H1 (cell line): Measurements from ENCODE around the gene RCAN2. TPM values are rescaled to one million over a fixed set of nuclear protein-coding genes. Genes with fewer than 3 reads are reported as not detected.

Experiments used
- CTCF ChIA-PET: fragments of 300-600 bp; sonication (Branson Sonifier 250); formaldehyde crosslinking; loops from one replicate; lab custom pipeline; 2021; ENCODE audit not compliant: partially characterized antibody; lab: Charles Lee
- POLR2A ChIA-PET: fragments of 300-600 bp; sonication (Branson Sonifier 250); formaldehyde crosslinking; loops from one replicate; lab custom pipeline; 2021; ENCODE audit warnings: inconsistent platforms; ENCODE audit not compliant: partially characterized antibody; lab: Charles Lee
- DNase-seq, 2 experiments: peaks; one replicate each; pipeline versions ENCODE4 v3.0.0 to v3.0.0-alpha.2; 2010 to 2022; ENCODE audit warnings: low spot score in 2 of 2, low read depth in 1 of 2, mixed read lengths in 1 of 2
- FAIRE-seq: peaks from 2 replicates; lab custom pipeline; 2011; peaks lifted over from hg19 to GRCh38; lab: Jason Lieb, UNC
- H2AFZ ChIP-seq: 2 replicates; pipeline ENCODE4 v1.8.1; 2012; ENCODE audit warnings: low read length, inconsistent platforms
- H2AK5ac ChIP-seq: 2 replicates; pipeline ENCODE4 v1.6.1; 2013; ENCODE audit warnings: low read depth, low read length
- H2BK120ac ChIP-seq: replicated peaks from 2 replicates; pipeline ENCODE3; 2013; ENCODE audit warnings: low read depth, low read length, inconsistent platforms
- H2BK12ac ChIP-seq: 2 replicates; pipeline ENCODE4 v1.6.1; 2013; ENCODE audit warnings: low read depth, low read length
- H2BK15ac ChIP-seq: 2 replicates; pipeline ENCODE4 v1.6.1; 2013; ENCODE audit warnings: low read length
- H2BK20ac ChIP-seq: 2 replicates; pipeline ENCODE4 v1.6.1; 2013; ENCODE audit warnings: low read length
- H2BK5ac ChIP-seq: 2 replicates; pipeline ENCODE4 v1.6.1; 2013; ENCODE audit warnings: low read depth, low read length
- H3K14ac ChIP-seq: 2 replicates; pipeline ENCODE4 v1.6.1; 2013; ENCODE audit warnings: inconsistent platforms; ENCODE audit not compliant: insufficient read length
- H3K18ac ChIP-seq: 2 replicates; pipeline ENCODE4 v1.6.1; 2013; ENCODE audit warnings: low read length; ENCODE audit errors: extremely low read depth
- H3K23ac ChIP-seq: 2 replicates; pipeline ENCODE4 v1.6.1; 2013; ENCODE audit warnings: inconsistent platforms; ENCODE audit not compliant: insufficient read length
- H3K23me2 ChIP-seq: 2 replicates; pipeline ENCODE4 v1.6.1; 2013; ENCODE audit warnings: low read depth, low read length
- H3K27ac ChIP-seq: 2 replicates; pipeline ENCODE4 v1.6.1; 2011; ENCODE audit warnings: low read depth, low read length, inconsistent platforms
- H3K27me3 ChIP-seq, 4 experiments: replicated peaks in 1 of 4; 1 replicate in 1 of 4; 2 replicates in 3 of 4; pipeline versions ENCODE4 v1.6.1 to v1.8.1; 2011 to 2013; ENCODE audit warnings: low read length in 3 of 4, mild to moderate bottlenecking in 3 of 4, inconsistent platforms in 2 of 4, mixed read lengths in 2 of 4, moderate library complexity in 1 of 4; ENCODE audit not compliant: control insufficient read depth in 3 of 4, insufficient read depth in 3 of 4; ENCODE audit errors: extremely low read depth in 1 of 4
- H3K36me3 ChIP-seq, 4 experiments: 2 replicates each; pipeline versions ENCODE4 v1.6.1 to v1.8.1; 2011 to 2013; ENCODE audit warnings: mild to moderate bottlenecking in 4 of 4, low read length in 3 of 4, moderate library complexity in 2 of 4, control low read depth in 1 of 4, inconsistent platforms in 1 of 4; ENCODE audit not compliant: insufficient read depth in 4 of 4, control insufficient read depth in 2 of 4
- H3K4ac ChIP-seq: replicated peaks from 2 replicates; pipeline ENCODE3; 2013; ENCODE audit warnings: low read length, low read depth, mixed read lengths, inconsistent platforms; ENCODE audit not compliant: insufficient read length
- H3K4me1 ChIP-seq, 4 experiments: replicated peaks in 1 of 4; 1 replicate in 1 of 4; 2 replicates in 3 of 4; pipeline versions ENCODE4 v1.6.1 to v1.8.1; 2011 to 2013; ENCODE audit warnings: low read length in 3 of 4, inconsistent platforms in 2 of 4, mixed read lengths in 1 of 4; ENCODE audit not compliant: insufficient read depth in 4 of 4, control insufficient read depth in 3 of 4
- H3K4me2 ChIP-seq, 2 experiments: 2 replicates each; pipeline versions ENCODE4 v1.6.1 to v1.8.1; 2011 to 2013; ENCODE audit warnings: low read depth in 2 of 2, low read length in 2 of 2, control low read depth in 1 of 2, inconsistent platforms in 1 of 2, mild to moderate bottlenecking in 1 of 2; ENCODE audit not compliant: insufficient read depth in 1 of 2
- H3K4me3 ChIP-seq, 4 experiments: fragments of 200-600, 300-600 bp in 1 of 4; sonication (generic), shearing (Covaris generic), sonication (Bioruptor Twin) in 1 of 4; 2 replicates each; pipeline versions ENCODE4 v1.5.1 to v1.8.1; 2011 to 2016; ENCODE audit warnings: low read length in 4 of 4, low read depth in 3 of 4, control low read depth in 2 of 4, inconsistent platforms in 2 of 4, mild to moderate bottlenecking in 2 of 4, mixed read lengths in 1 of 4, moderate library complexity in 1 of 4; ENCODE audit not compliant: insufficient read depth in 2 of 4; ENCODE audit errors: extremely low read depth in 1 of 4
- H3K56ac ChIP-seq: replicated peaks from 2 replicates; pipeline ENCODE3; 2013; ENCODE audit warnings: low read depth, mild to moderate bottlenecking, mixed read lengths, low read length, inconsistent platforms; ENCODE audit not compliant: insufficient read length
- H3K79me1 ChIP-seq: 2 replicates; pipeline ENCODE4 v1.6.1; 2013; ENCODE audit warnings: low read depth, low read length, control low read depth
- H3K79me2 ChIP-seq, 2 experiments: 2 replicates each; pipeline versions ENCODE4 v1.6.1 to v1.8.1; 2012 to 2013; ENCODE audit warnings: low read length in 2 of 2, mild to moderate bottlenecking in 2 of 2, inconsistent platforms in 1 of 2; ENCODE audit not compliant: insufficient read depth in 2 of 2, control insufficient read depth in 1 of 2
- H3K9ac ChIP-seq, 4 experiments: replicated peaks in 1 of 4; 1 replicate in 1 of 4; 2 replicates in 3 of 4; pipeline versions ENCODE4 v1.6.1 to v1.8.1; 2011 to 2013; ENCODE audit warnings: low read depth in 3 of 4, low read length in 3 of 4, control low read depth in 2 of 4, mild to moderate bottlenecking in 2 of 4, moderate library complexity in 2 of 4, inconsistent platforms in 1 of 4; ENCODE audit errors: extremely low read depth in 1 of 4
- H3K9me3 ChIP-seq, 2 experiments: 2 replicates each; pipeline versions ENCODE4 v1.6.1 to v1.8.1; 2012 to 2013; ENCODE audit warnings: mild to moderate bottlenecking in 2 of 2, moderate library complexity in 2 of 2, control low read depth in 1 of 2, inconsistent platforms in 1 of 2, low read depth in 1 of 2, low read length in 1 of 2, mixed read lengths in 1 of 2; ENCODE audit not compliant: insufficient read depth in 2 of 2
- H4K20me1 ChIP-seq, 2 experiments: replicated peaks in 1 of 2; 2 replicates each; pipeline versions ENCODE3 to v1.8.1; 2011 to 2013; ENCODE audit warnings: inconsistent platforms in 2 of 2, low read length in 2 of 2, mild to moderate bottlenecking in 1 of 2; ENCODE audit not compliant: insufficient read depth in 2 of 2, control insufficient read depth in 1 of 2
- H4K5ac ChIP-seq: 2 replicates; pipeline ENCODE4 v1.6.1; 2013; ENCODE audit warnings: low read length, low read depth, mixed read lengths, inconsistent platforms; ENCODE audit not compliant: insufficient read length
- H4K8ac ChIP-seq: 2 replicates; pipeline ENCODE4 v1.8.0; 2013; ENCODE audit warnings: mild to moderate bottlenecking, moderate library complexity, low read length, inconsistent platforms; ENCODE audit not compliant: insufficient read depth; ENCODE audit errors: extremely low read depth
- H4K91ac ChIP-seq: replicated peaks from 2 replicates; pipeline ENCODE3; 2013; ENCODE audit warnings: low read length, mixed read lengths, inconsistent platforms; ENCODE audit not compliant: insufficient read length
- CBX8 ChIP-seq: fragments of 300-800, 300-1000 bp; sonication (generic); IDR thresholded peaks from 2 replicates; pipeline ENCODE4 v1.7.1; 2016; ENCODE audit warnings: low read depth, low read length, borderline replicate concordance
- CEBPB ChIP-seq: IDR thresholded peaks from 2 replicates; pipeline ENCODE4 v1.6.1; 2012; ENCODE audit warnings: low read depth, low read length
- RBBP5 ChIP-seq: IDR thresholded peaks from 2 replicates; pipeline ENCODE4 v1.7.1; 2012; ENCODE audit warnings: low read depth, mild to moderate bottlenecking, inconsistent platforms, low read length, moderate library complexity, borderline replicate concordance
- WGBS, 2 experiments: shearing (Covaris generic) in 1 of 2; methylation state at CpG; one replicate each; pipeline versions ENCODE4 v1.1.6 to v1.1.7; 2013 to 2015; ENCODE audit warnings: low lambda C conversion rate in 2 of 2, mixed read lengths in 2 of 2, inconsistent platforms in 1 of 2, low coverage in 1 of 2, missing lambda C conversion rate in 1 of 2; ENCODE audit not compliant: insufficient replicate concordance in 2 of 2, insufficient coverage in 1 of 2, insufficient read length in 1 of 2; ENCODE audit errors: extremely low coverage in 1 of 2, missing lambda C conversion rate in 1 of 2; 5-methylcytosine and 5-hydroxymethylcytosine counted together
- polyA plus RNA-seq, 7 experiments: library from polyadenylated mRNA; depleted of rRNA in 3 of 7; stranded (reverse) in 5 of 7; unstranded in 2 of 7; fragments of >200 nt in 5 of 7; fragments of 200-250 nt in 2 of 7; gene quantifications; 1 replicate in 5 of 7; 2 replicates in 1 of 7; 4 replicates in 1 of 7; pipeline versions ENCODE4 v1.2.1 to v1.2.3, GENCODE V29; 2011 to 2013; ENCODE audit warnings: missing spikeins in 2 of 7, mixed read lengths in 2 of 7
- total RNA-seq: library from RNA; stranded (reverse); fragmentation: NEBNext Ultra II Directional; extraction: Animal tissue kit (Norgen Biotek cat#: 25700); gene quantifications from 2 replicates; pipeline ENCODE4 v1.2.1, GENCODE V29; 2021
- TF ChIP-seq, protein P1 (sequence below), 3 experiments: IDR thresholded peaks; 1 replicate in 2 of 3; 2 replicates in 1 of 3; pipeline versions ENCODE4 v1.5.1 to v1.6.1; 2011; ENCODE audit warnings: low read length in 3 of 3, mild to moderate bottlenecking in 3 of 3, inconsistent platforms in 2 of 3, low read depth in 1 of 3, moderate library complexity in 1 of 3; ENCODE audit not compliant: insufficient read depth in 1 of 3; ENCODE audit errors: control extremely low read depth in 1 of 3

RCAN2 gene
- total and polyA plus RNA-seq, 2 of the 8 experiments (the other 6 are each of a cell fraction or from before 2014, with no cell fraction given): 5.0 to 8.5 TPM

GRCh38 chr6:46501136-46502089, 10.2 kb upstream of the RCAN2 start:
- no peaks in the 10 kb centered on the region for H3K4me1 ChIP-seq
- H3K4me2 ChIP-seq: no peak overlapping the region
- POLR2A ChIA-PET: no interaction called here
- 91% methylated on average over 8 of the region's 8 CpGs; no CpG with 5 or more reads in 1 of the 2 experiments for WGBS, 2 experiments
- no peak overlapping the region for H3K27ac ChIP-seq
- no peaks in the 10 kb centered on the region for H3K27me3 ChIP-seq
- H3K79me1 ChIP-seq: no peaks in the 10 kb centered on the region
- no peaks in the 10 kb centered on the region for H3K9me3 ChIP-seq
- H3K56ac ChIP-seq: no peak overlapping the region
- no peaks in the 10 kb centered on the region for H3K79me2 ChIP-seq
- H2BK15ac ChIP-seq: no peak overlapping the region
- no peak overlapping the region for H4K8ac ChIP-seq
- FAIRE-seq (no peak), DNase-seq (no peak)
- no peak overlapping the region for H3K18ac ChIP-seq
- H3K9ac ChIP-seq: no peak overlapping the region
- no peak overlapping the region for H3K23ac ChIP-seq
- no peak overlapping the region for H2AFZ ChIP-seq
- CTCF ChIA-PET: interaction anchor here (0.8 to 1.7 kb wide), 3 partner anchors 8 to 81 kb away, joined by 3 to 6 read pairs (median 3); partner anchors contain the start of gene RCAN2
- H3K36me3 ChIP-seq: no peaks in the 10 kb centered on the region
- H2BK12ac ChIP-seq: no peak overlapping the region
- TF ChIP-seq, protein P1, sequence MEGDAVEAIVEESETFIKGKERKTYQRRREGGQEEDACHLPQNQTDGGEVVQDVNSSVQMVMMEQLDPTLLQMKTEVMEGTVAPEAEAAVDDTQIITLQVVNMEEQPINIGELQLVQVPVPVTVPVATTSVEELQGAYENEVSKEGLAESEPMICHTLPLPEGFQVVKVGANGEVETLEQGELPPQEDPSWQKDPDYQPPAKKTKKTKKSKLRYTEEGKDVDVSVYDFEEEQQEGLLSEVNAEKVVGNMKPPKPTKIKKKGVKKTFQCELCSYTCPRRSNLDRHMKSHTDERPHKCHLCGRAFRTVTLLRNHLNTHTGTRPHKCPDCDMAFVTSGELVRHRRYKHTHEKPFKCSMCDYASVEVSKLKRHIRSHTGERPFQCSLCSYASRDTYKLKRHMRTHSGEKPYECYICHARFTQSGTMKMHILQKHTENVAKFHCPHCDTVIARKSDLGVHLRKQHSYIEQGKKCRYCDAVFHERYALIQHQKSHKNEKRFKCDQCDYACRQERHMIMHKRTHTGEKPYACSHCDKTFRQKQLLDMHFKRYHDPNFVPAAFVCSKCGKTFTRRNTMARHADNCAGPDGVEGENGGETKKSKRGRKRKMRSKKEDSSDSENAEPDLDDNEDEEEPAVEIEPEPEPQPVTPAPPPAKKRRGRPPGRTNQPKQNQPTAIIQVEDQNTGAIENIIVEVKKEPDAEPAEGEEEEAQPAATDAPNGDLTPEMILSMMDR (IDR thresholded peaks at IDR 0.05; ENCODE audit: control extremely low read depth in 1 of 3, insufficient read depth in 1 of 3, low read depth in 1 of 3, low read length in 3 of 3): no peak
- TF ChIP-seq RBBP5: no peak
- TF ChIP-seq CEBPB: no peak
- TF ChIP-seq CBX8: no peak
- H3K4me3 ChIP-seq: no peak overlapping the region
- no peak overlapping the region for H4K91ac ChIP-seq
- H3K4ac ChIP-seq: no peak overlapping the region
- no peak overlapping the region for H2AK5ac ChIP-seq
- no peaks in the 10 kb centered on the region for H4K20me1 ChIP-seq
- H4K5ac ChIP-seq: no peak overlapping the region
- no peaks in the 10 kb centered on the region for H3K23me2 ChIP-seq
- H3K14ac ChIP-seq: no peak overlapping the region
- H2BK5ac ChIP-seq: no peak overlapping the region
- no peak overlapping the region for H2BK20ac ChIP-seq
- H2BK120ac ChIP-seq: no peak overlapping the region
